ENCODE measurements around the gene ANO3. TPM values are rescaled to one million over a fixed set of nuclear protein-coding genes. Genes with fewer than 3 reads are reported as not detected.

The ANO3 gene
- total RNA-seq, 3 donors from 2014 or later = not detected

GRCh38 chr11:26554455-26554854 is 222.5 kb downstream of the ANO3 start:
- Mint-ChIP-seq H3K4me1 (ENCODE audit: low read depth) (no peaks in the 10 kb centered on the region), H3K27me3 (ENCODE audit: low read depth) (no peaks in the 10 kb centered on the region), H3K9me3 (peaks cover 24% of the 10 kb centered on the region), H3K4me3 (no peak overlapping the region), H3K36me3 (ENCODE audit: insufficient read depth) (no peaks in the 10 kb centered on the region)
- no peak for ATAC-seq
- DNase-seq = no peak

DNA sequence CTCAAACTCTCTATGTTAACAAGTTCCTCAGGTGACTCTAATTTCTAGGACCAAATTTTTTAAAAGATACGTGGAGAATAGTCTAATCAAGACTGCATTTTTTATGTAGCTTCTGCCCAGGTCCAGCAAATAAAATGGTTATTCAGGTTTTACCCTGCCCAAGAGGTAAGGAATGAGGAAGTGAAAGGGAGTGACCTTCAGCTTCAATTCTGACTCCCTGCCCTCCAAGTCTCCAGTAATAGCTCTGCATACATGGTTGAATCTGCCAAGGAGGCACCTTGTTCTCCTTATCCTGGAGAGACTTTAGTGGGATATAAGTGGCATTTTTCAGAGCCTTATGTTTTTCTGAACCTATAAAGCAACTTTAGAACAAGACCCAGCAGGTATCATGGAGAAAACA is 224.7 kb downstream of the ANO3 start:
- Mint-ChIP-seq H3K9me3 (peaks cover 24% of the 10 kb centered on the region), H3K27me3 (ENCODE audit: low read depth) (no peaks in the 10 kb centered on the region), H3K36me3 (ENCODE audit: insufficient read depth) (no peaks in the 10 kb centered on the region), H3K4me3 (no peak overlapping the region), H3K4me1 (ENCODE audit: low read depth) (no peaks in the 10 kb centered on the region)
- ATAC-seq (no peak), DNase-seq (no peak)

DNA sequence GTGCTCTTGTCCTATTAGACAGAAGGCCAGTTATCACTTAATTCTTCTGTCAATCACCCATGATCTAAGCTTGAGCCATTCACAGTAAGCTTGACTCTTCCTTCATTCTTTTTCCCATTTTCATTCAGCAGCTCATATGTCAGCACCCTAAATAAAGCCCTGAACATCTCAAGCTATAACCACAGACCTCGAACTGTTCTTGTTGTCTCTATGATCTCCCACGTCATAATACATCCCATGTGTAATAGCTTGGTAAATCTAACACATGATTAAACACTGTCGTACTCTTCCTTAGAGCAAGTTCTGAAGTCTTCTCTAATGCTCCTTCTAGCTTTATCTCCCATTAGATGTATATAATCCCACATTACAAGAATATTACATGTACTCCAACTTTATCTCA is 225.7 kb downstream of the ANO3 start:
- Mint-ChIP-seq H3K36me3 (ENCODE audit: insufficient read depth) (no peaks in the 10 kb centered on the region), H3K9me3 (peaks cover 19% of the 10 kb centered on the region), H3K27me3 (ENCODE audit: low read depth) (no peaks in the 10 kb centered on the region), H3K4me3 (no peak overlapping the region), H3K4me1 (ENCODE audit: low read depth) (no peaks in the 10 kb centered on the region)
- DNase-seq (no peak), ATAC-seq (no peak)

DNA sequence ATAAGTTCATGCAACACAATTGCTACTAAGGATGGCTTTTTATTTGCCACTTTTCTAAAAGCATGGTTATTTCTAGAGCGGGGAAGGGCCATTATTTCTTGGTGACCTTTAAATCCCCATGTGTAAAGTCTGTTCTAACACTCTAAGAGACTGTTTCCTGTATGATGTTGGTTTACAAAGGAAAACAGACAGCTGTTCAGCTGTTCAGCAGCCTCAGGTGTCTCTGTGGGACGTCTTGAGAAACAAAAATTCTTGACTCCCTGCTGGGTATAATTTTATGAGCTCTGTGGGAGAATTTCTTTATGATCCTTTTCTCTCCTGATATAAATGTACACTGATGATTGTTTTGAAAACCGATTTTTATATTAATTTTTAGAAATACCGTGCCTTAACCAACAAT is 226.3 kb downstream of the ANO3 start:
- ATAC-seq = no peak
- Mint-ChIP-seq H3K27me3 (ENCODE audit: low read depth) (no peaks in the 10 kb centered on the region), H3K4me1 (ENCODE audit: low read depth) (no peaks in the 10 kb centered on the region)

GRCh38 chr11:26569646-26570045 is 237.7 kb downstream of the ANO3 start:
- H3K4me3 Mint-ChIP-seq = no peak overlapping the region
- no peak for DNase-seq
- no peaks in the 10 kb centered on the region for H3K4me1 Mint-ChIP-seq (ENCODE audit: low read depth)
- H3K27me3 Mint-ChIP-seq (ENCODE audit: low read depth) = no peaks in the 10 kb centered on the region
- ATAC-seq = no peak
- H3K9me3 Mint-ChIP-seq = peaks cover 4% of the 10 kb centered on the region
- H3K36me3 Mint-ChIP-seq (ENCODE audit: insufficient read depth) = no peaks in the 10 kb centered on the region

More for the DNA sequence above, 226.3 kb downstream of the ANO3 start:
- H3K36me3 Mint-ChIP-seq (ENCODE audit: insufficient read depth) = no peaks in the 10 kb centered on the region
- no peak overlapping the region for H3K4me3 Mint-ChIP-seq
- peaks cover 16% of the 10 kb centered on the region for H3K9me3 Mint-ChIP-seq
- no peak for DNase-seq

DNA sequence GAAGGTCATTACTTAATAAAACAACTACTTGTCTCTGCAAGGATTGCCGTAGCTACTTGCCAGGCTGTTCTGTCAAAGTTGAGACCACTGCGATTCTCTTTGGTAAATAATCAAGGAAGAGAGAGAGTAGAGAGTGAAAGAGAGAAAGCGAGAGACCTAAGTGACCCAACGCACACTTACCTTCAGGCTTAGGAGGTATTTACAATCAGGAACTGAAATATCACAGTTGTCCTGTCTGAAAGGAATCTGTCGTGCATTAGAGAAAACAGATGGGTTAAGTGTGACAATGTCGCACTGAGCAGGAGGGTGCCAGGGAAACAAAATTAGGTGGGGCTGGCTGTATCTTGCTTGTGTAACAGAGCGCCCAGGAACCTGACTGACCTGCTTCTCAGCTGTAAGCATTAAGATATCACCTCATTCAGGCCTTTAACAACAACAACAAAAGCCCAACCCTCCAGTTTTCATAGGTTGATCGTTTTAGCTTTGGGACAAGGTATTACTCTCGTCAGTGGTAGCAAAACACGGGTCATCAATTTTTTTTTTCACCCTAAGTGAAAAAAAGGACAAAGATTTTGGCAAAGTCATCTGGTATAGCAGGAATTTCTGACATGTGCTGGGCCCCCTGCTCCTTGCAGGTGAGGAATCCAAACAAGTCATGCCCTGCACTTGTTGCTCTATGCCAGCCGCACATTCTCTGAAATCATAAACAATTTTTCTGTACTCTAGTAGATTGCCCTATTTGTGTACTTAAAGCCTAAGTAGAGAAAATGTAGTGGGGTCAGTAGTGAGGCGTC is 240.1 kb downstream of the ANO3 start, which contains the start of gene MUC15:
MUC15 (minus strand) TSS at position 403 of the 794 bp plus-strand sequence. CDS start 5,169 bp downstream, outside the sequence.
- ATAC-seq (no peak), DNase-seq (no peak)
- Mint-ChIP-seq H3K27me3 (ENCODE audit: low read depth) (no peaks in the 10 kb centered on the region), H3K36me3 (ENCODE audit: insufficient read depth) (no peaks in the 10 kb centered on the region), H3K9me3 (no peaks in the 10 kb centered on the region), H3K4me3 (no peak within 1 kb of the TSS), H3K4me1 (ENCODE audit: low read depth) (no peaks in the 10 kb centered on the region)

GRCh38 chr11:26572770-26573402 is 241.0 kb downstream of the ANO3 start:
- no peaks in the 10 kb centered on the region for H3K36me3 Mint-ChIP-seq (ENCODE audit: insufficient read depth)
- ATAC-seq (no peak), DNase-seq (no peak)
- no peak overlapping the region for H3K4me3 Mint-ChIP-seq
- H3K9me3 Mint-ChIP-seq = no peaks in the 10 kb centered on the region
- no peaks in the 10 kb centered on the region for H3K27me3 Mint-ChIP-seq (ENCODE audit: low read depth)
- no peaks in the 10 kb centered on the region for H3K4me1 Mint-ChIP-seq (ENCODE audit: low read depth)

- DNase-seq (no peak), ATAC-seq (no peak)
- Mint-ChIP-seq H3K9me3 (no peaks in the 10 kb centered on the region), H3K4me1 (ENCODE audit: low read depth) (no peaks in the 10 kb centered on the region), H3K36me3 (ENCODE audit: insufficient read depth) (no peaks in the 10 kb centered on the region), H3K27me3 (ENCODE audit: low read depth) (no peaks in the 10 kb centered on the region), H3K4me3 (no peak overlapping the region)
Observed at GRCh38 chr11:26573896-26574295, 242.0 kb downstream of the ANO3 start.

GRCh38 chr11:26575946-26576345 is 244.0 kb downstream of the ANO3 start:
- peaks cover 4% of the 10 kb centered on the region for H3K9me3 Mint-ChIP-seq

DNA sequence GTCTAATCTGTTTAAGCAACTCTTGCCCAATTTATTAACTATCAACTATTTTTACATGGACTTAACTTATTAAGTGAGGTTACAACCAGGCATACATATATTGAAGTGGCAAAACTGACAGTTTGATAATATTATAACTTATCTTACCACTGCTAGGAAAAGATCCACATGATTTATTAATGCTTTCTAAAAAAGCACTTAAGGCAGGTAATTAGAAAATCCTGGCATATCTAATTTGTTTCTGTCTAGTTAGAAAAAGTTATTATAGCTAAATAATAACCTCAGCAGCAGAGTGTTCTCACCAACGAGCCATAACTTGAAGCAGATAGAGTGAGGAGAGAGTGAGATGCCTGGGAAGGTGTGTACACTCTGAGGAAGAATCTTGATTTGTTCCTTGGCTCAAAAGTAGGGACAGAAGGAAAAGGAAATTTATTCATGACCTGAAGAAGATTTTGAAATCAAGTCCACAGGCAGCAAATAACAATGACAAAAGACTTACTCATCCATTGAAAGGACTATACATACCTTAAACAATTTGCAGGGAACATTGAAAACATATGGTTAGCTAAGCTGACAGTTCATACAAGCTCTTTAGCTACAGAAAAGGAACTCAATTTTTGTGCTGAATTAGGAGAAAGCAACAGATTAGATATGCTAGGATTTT is 247.2 kb downstream of the ANO3 start:
- no peak overlapping the region for H3K4me3 Mint-ChIP-seq
- no peaks in the 10 kb centered on the region for H3K27me3 Mint-ChIP-seq (ENCODE audit: low read depth)
- no peak for DNase-seq
- H3K4me1 Mint-ChIP-seq (ENCODE audit: low read depth) = no peaks in the 10 kb centered on the region
- peaks cover 4% of the 10 kb centered on the region for H3K9me3 Mint-ChIP-seq
- ATAC-seq = no peak
- no peaks in the 10 kb centered on the region for H3K36me3 Mint-ChIP-seq (ENCODE audit: insufficient read depth)

More at GRCh38 chr11:26575946-26576345, 244.0 kb downstream of the ANO3 start:
- DNase-seq (no peak), ATAC-seq (no peak)
- H3K4me3 Mint-ChIP-seq = no peak overlapping the region
- H3K36me3 Mint-ChIP-seq (ENCODE audit: insufficient read depth) = no peaks in the 10 kb centered on the region
- no peaks in the 10 kb centered on the region for H3K27me3 Mint-ChIP-seq (ENCODE audit: low read depth)
- no peaks in the 10 kb centered on the region for H3K4me1 Mint-ChIP-seq (ENCODE audit: low read depth)

- no peaks in the 10 kb centered on the region for H3K27me3 Mint-ChIP-seq (ENCODE audit: low read depth)
- ATAC-seq = no peak
- H3K4me3 Mint-ChIP-seq = no peak overlapping the region
- H3K36me3 Mint-ChIP-seq (ENCODE audit: insufficient read depth) = no peaks in the 10 kb centered on the region
- no peak for DNase-seq
- H3K9me3 Mint-ChIP-seq = peaks cover 4% of the 10 kb centered on the region
- no peaks in the 10 kb centered on the region for H3K4me1 Mint-ChIP-seq (ENCODE audit: low read depth)
Observed at GRCh38 chr11:26579683-26580082, 247.8 kb downstream of the ANO3 start.

- H3K4me1 Mint-ChIP-seq (ENCODE audit: low read depth) = no peaks in the 10 kb centered on the region
Observed at GRCh38 chr11:26580929-26581328, 249.0 kb downstream of the ANO3 start.

DNA sequence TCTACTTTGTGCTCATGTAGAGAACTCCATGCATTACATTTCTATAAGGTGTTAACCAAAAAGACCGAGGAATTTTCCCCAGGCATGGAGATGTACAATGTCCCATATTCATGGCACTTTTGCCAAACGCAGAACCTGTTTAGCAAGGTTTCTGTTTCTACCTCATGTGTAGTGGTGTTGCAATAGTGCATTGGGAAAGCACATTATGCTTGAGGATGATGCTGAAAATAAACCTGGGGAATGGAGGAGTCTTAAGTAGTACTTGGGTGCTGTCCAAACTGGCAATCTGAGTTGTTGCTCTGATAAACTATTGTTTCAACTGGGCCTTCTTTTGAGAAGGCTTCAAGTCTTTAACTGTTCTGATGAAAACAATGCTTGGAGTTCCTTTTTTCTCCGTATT is 251.6 kb downstream of the ANO3 start:
- no peak overlapping the region for H3K4me3 Mint-ChIP-seq
- ATAC-seq (no peak), DNase-seq (no peak)
- no peaks in the 10 kb centered on the region for H3K27me3 Mint-ChIP-seq (ENCODE audit: low read depth)
- H3K9me3 Mint-ChIP-seq = peaks cover 7% of the 10 kb centered on the region
- H3K36me3 Mint-ChIP-seq (ENCODE audit: insufficient read depth) = no peaks in the 10 kb centered on the region
- H3K4me1 Mint-ChIP-seq (ENCODE audit: low read depth) = no peaks in the 10 kb centered on the region

More at GRCh38 chr11:26580929-26581328, 249.0 kb downstream of the ANO3 start:
- no peak for ATAC-seq
- Mint-ChIP-seq H3K36me3 (ENCODE audit: insufficient read depth) (no peaks in the 10 kb centered on the region), H3K9me3 (peaks cover 5% of the 10 kb centered on the region), H3K4me3 (no peak overlapping the region), H3K27me3 (ENCODE audit: low read depth) (no peaks in the 10 kb centered on the region)
- DNase-seq = no peak

DNA sequence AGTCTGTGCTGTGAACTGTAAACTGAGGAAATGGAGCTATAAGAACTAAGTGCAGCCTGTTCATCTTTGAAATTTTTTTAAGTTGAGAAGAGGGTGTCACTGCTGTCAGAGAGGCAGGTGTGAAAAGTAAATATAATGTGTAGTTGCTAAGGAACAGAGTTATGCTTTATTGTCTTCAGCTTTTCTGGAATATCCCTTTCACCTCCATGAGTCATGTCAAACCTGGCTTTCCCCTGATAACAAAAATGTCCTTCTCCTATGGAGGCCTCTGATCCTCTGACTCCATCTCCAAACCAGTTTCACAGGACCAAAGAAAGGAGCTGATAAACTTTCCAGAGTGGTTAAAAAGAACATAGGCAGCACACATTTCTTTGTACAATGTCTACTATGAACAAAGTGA is 252.9 kb downstream of the ANO3 start:
- H3K4me1 Mint-ChIP-seq (ENCODE audit: low read depth) = no peaks in the 10 kb centered on the region
- H3K27me3 Mint-ChIP-seq (ENCODE audit: low read depth) = no peaks in the 10 kb centered on the region
- ATAC-seq = no peak
- DNase-seq = no peak
- H3K4me3 Mint-ChIP-seq = no peak overlapping the region
- H3K9me3 Mint-ChIP-seq = peaks cover 12% of the 10 kb centered on the region
- no peaks in the 10 kb centered on the region for H3K36me3 Mint-ChIP-seq (ENCODE audit: insufficient read depth)
